Neural cell (in vitro differentiated cells): ENCODE results near the gene OCRL. TPM values are rescaled to one million over a fixed set of nuclear protein-coding genes. Genes with fewer than 3 reads are reported as not detected.

Source experiments
- H2AFZ ChIP-seq: fragments of 200-600, 300-800 bp; sonication (generic), shearing (Covaris generic); 2 replicates; pipeline ENCODE4 v1.6.0; 2014; ENCODE audit warnings: low read depth, mild to moderate bottlenecking, antibody characterized with exemption, low read length, moderate library complexity
- H3F3A ChIP-seq: fragments of 200-600 bp; shearing (Covaris generic); 2 replicates; pipeline ENCODE4 v1.6.1; 2016; ENCODE audit warnings: mild to moderate bottlenecking, moderate library complexity, mixed read lengths, antibody characterized with exemption, low read length; ENCODE audit not compliant: insufficient read depth, poor library complexity, severe bottlenecking
- H3K27ac ChIP-seq: fragments of 200-600, 300-800 bp; sonication (generic), shearing (Covaris generic); 2 replicates; pipeline ENCODE4 v1.5.1; 2014; ENCODE audit warnings: mild to moderate bottlenecking, low read length, moderate library complexity
- H3K27me3 ChIP-seq: fragments of 300-800, 200-600 bp; sonication (generic), shearing (Covaris generic); 2 replicates; pipeline ENCODE4 v1.6.0; 2014; ENCODE audit warnings: mild to moderate bottlenecking, low read depth, low read length, moderate library complexity; ENCODE audit not compliant: insufficient read depth
- H3K36me3 ChIP-seq: fragments of 300-800, 200-600 bp; sonication (generic), shearing (Covaris generic); 2 replicates; pipeline ENCODE4 v1.5.1; 2014; ENCODE audit warnings: mild to moderate bottlenecking, antibody characterized with exemption, low read length, moderate library complexity; ENCODE audit not compliant: insufficient read depth
- H3K4me2 ChIP-seq: fragments of 300-800, 200-600 bp; sonication (generic), shearing (Covaris generic); 2 replicates; pipeline ENCODE4 v1.6.0; 2014; ENCODE audit warnings: mild to moderate bottlenecking, low read length
- H3K4me3 ChIP-seq: fragments of 300-800, 200-600 bp; sonication (generic), shearing (Covaris generic); 2 replicates; pipeline ENCODE4 v1.5.1; 2014; ENCODE audit warnings: mild to moderate bottlenecking, low read length, moderate library complexity
- H3K79me2 ChIP-seq: fragments of 200-600 bp; shearing (Covaris generic); replicated peaks from 2 replicates; pipeline ENCODE4 v1.6.0; 2014; ENCODE audit warnings: mild to moderate bottlenecking, low read length, moderate library complexity; ENCODE audit not compliant: insufficient read depth
- H3K9ac ChIP-seq: fragments of 300-800, 200-600 bp; sonication (generic), shearing (Covaris generic); 2 replicates; pipeline ENCODE4 v1.6.1; 2016; ENCODE audit warnings: mild to moderate bottlenecking, low read length, mixed read lengths
- H3K9me2 ChIP-seq: fragments of 200-600 bp; shearing (Covaris generic); 2 replicates; pipeline ENCODE4 v1.6.1; 2016; ENCODE audit warnings: mild to moderate bottlenecking, low read length, mixed read lengths; ENCODE audit not compliant: insufficient read depth
- H3K9me3 ChIP-seq: fragments of 200-600, 300-800 bp; sonication (generic), shearing (Covaris generic); 2 replicates; pipeline ENCODE4 v1.6.1; 2016; ENCODE audit warnings: mild to moderate bottlenecking, mixed run types, low read length, moderate library complexity, mixed read lengths
- H4K20me1 ChIP-seq: fragments of 200-600 bp; shearing (Covaris generic); 2 replicates; pipeline ENCODE4 v1.6.1; 2016; ENCODE audit warnings: mild to moderate bottlenecking, mixed run types; ENCODE audit not compliant: insufficient read depth
- EP300 ChIP-seq: fragments of 450-650 bp; conservative IDR thresholded peaks from 2 replicates; pipeline ENCODE4 v1.6.1; 2014; ENCODE audit warnings: antibody characterized with exemption, mild to moderate bottlenecking, moderate library complexity; ENCODE audit not compliant: poor library complexity, severe bottlenecking
- EZH2 ChIP-seq: fragments of 200-600, 300-800 bp; shearing (Covaris generic), sonication (generic); IDR thresholded peaks from 2 replicates; pipeline ENCODE4 v1.6.1; 2014; ENCODE audit warnings: antibody characterized with exemption, low read length, borderline replicate concordance, mild to moderate bottlenecking; ENCODE audit not compliant: insufficient read depth, poor library complexity, severe bottlenecking
- MXI1 ChIP-seq: fragments of 450-650 bp; conservative IDR thresholded peaks from 2 replicates; pipeline ENCODE4 v1.6.1; 2014; ENCODE audit warnings: antibody characterized with exemption, mild to moderate bottlenecking; ENCODE audit not compliant: poor library complexity, severe bottlenecking
- POLR2AphosphoS5 ChIP-seq: IDR thresholded peaks from 2 replicates; pipeline ENCODE4 v1.6.1; 2012
- RAD21 ChIP-seq: fragments of 450-650 bp; conservative IDR thresholded peaks from 2 replicates; pipeline ENCODE4 v1.6.1; 2014; ENCODE audit warnings: antibody characterized with exemption, mild to moderate bottlenecking, moderate library complexity
- SMC3 ChIP-seq: fragments of 450-650 bp; conservative IDR thresholded peaks from 2 replicates; pipeline ENCODE4 v1.6.1; 2014; ENCODE audit warnings: antibody characterized with exemption, mild to moderate bottlenecking, moderate library complexity; ENCODE audit not compliant: poor library complexity
- TAF1 ChIP-seq: IDR thresholded peaks from 2 replicates; pipeline ENCODE4 v1.6.1; 2012; ENCODE audit warnings: low read depth
- polyA plus RNA-seq: library from polyadenylated mRNA; depleted of rRNA; stranded (reverse); fragments of >200 nt; gene quantifications from 2 replicates; pipeline ENCODE4 v1.2.3, GENCODE V29; 2014
- TF ChIP-seq, protein P1 (sequence below): fragments of 450-650 bp; IDR thresholded peaks from 2 replicates; pipeline ENCODE4 v1.5.1; 2014; ENCODE audit warnings: antibody characterized with exemption, mild to moderate bottlenecking, moderate library complexity; ENCODE audit not compliant: poor library complexity, severe bottlenecking
- TF ChIP-seq, protein P2 (sequence below): IDR thresholded peaks from 2 replicates; pipeline ENCODE4 v1.6.1; 2012; ENCODE audit warnings: borderline replicate concordance

Gene OCRL
- polyA plus RNA-seq, 1 donor from 2014 or later, result 27.9 TPM

DNA sequence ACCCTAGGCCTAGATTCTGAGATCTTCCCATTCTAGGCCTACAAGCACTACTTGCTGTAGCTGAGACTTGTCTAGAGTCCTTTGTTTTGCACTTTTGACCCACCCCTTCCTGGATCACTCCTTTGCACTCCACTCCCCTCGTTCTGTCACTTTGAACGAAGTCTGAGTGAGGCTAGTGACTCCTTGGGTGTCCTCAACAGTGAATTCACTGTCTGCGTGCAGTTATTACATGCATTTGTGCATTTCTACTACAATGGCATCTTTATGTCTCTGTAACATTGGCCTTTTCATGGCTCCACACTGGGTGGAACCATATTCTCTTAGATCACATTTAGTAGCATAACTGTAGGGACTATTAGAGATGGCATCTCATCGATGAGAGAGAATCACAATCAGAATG is 50.5 kb downstream of the OCRL start:
- no peak overlapping the region for H3K4me3 ChIP-seq
- no peaks in the 10 kb centered on the region for H3K27me3 ChIP-seq
- no peaks in the 10 kb centered on the region for H3K79me2 ChIP-seq
- H3F3A ChIP-seq, result no peaks in the 10 kb centered on the region
- H3K9me2 ChIP-seq, result no peaks in the 10 kb centered on the region
- no peaks in the 10 kb centered on the region for H3K36me3 ChIP-seq
- no peaks in the 10 kb centered on the region for H3K9me3 ChIP-seq
- no peak overlapping the region for H2AFZ ChIP-seq
- no peak overlapping the region for H3K27ac ChIP-seq
- H3K9ac ChIP-seq, result no peak overlapping the region
- TF ChIP-seq SMC3, result no peak
- no peak for TF ChIP-seq RAD21
- TF ChIP-seq EZH2, result no peak
- TF ChIP-seq TAF1, result no peak
- no peaks in the 10 kb centered on the region for H4K20me1 ChIP-seq
- H3K4me2 ChIP-seq, result no peak overlapping the region

DNA sequence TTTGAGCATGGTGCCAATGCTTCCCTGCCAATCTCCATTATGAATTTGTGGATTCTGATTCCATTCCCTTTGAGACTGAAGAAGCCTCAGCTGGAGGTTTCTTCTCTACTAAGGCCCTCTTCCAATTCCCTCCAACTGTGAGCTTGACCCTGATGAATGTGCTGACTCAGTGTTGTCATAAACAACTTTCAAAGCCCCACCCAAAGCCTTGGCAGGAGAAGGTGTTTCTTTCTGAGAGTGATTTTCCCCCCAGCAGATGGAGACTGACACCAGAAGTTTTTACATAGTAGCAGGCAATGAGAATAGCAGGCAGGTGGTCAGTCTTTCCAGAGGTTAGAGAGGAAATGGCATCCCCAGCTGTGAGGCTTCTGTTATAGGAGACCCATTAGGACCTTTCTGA is 53.1 kb downstream of the OCRL start:
- Histone ChIP-seq H3K9me3 (no peaks in the 10 kb centered on the region), H3K4me2 (no peak overlapping the region), H4K20me1 (no peaks in the 10 kb centered on the region), H3K27ac (no peak overlapping the region), H3K36me3 (no peaks in the 10 kb centered on the region), H3K9ac (no peak overlapping the region), H3K79me2 (no peaks in the 10 kb centered on the region), H3F3A (no peaks in the 10 kb centered on the region), H3K27me3 (no peaks in the 10 kb centered on the region), H2AFZ (no peak overlapping the region), H3K4me3 (no peak overlapping the region), H3K9me2 (no peaks in the 10 kb centered on the region)
- TF ChIP-seq POLR2AphosphoS5 (no peak), EP300 (no peak), SMC3 (no peak), MXI1 (no peak), RAD21 (no peak), TAF1 (no peak), EZH2 (no peak)
- TF ChIP-seq, protein P1, sequence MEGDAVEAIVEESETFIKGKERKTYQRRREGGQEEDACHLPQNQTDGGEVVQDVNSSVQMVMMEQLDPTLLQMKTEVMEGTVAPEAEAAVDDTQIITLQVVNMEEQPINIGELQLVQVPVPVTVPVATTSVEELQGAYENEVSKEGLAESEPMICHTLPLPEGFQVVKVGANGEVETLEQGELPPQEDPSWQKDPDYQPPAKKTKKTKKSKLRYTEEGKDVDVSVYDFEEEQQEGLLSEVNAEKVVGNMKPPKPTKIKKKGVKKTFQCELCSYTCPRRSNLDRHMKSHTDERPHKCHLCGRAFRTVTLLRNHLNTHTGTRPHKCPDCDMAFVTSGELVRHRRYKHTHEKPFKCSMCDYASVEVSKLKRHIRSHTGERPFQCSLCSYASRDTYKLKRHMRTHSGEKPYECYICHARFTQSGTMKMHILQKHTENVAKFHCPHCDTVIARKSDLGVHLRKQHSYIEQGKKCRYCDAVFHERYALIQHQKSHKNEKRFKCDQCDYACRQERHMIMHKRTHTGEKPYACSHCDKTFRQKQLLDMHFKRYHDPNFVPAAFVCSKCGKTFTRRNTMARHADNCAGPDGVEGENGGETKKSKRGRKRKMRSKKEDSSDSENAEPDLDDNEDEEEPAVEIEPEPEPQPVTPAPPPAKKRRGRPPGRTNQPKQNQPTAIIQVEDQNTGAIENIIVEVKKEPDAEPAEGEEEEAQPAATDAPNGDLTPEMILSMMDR, result no peak
- TF ChIP-seq, protein P2, sequence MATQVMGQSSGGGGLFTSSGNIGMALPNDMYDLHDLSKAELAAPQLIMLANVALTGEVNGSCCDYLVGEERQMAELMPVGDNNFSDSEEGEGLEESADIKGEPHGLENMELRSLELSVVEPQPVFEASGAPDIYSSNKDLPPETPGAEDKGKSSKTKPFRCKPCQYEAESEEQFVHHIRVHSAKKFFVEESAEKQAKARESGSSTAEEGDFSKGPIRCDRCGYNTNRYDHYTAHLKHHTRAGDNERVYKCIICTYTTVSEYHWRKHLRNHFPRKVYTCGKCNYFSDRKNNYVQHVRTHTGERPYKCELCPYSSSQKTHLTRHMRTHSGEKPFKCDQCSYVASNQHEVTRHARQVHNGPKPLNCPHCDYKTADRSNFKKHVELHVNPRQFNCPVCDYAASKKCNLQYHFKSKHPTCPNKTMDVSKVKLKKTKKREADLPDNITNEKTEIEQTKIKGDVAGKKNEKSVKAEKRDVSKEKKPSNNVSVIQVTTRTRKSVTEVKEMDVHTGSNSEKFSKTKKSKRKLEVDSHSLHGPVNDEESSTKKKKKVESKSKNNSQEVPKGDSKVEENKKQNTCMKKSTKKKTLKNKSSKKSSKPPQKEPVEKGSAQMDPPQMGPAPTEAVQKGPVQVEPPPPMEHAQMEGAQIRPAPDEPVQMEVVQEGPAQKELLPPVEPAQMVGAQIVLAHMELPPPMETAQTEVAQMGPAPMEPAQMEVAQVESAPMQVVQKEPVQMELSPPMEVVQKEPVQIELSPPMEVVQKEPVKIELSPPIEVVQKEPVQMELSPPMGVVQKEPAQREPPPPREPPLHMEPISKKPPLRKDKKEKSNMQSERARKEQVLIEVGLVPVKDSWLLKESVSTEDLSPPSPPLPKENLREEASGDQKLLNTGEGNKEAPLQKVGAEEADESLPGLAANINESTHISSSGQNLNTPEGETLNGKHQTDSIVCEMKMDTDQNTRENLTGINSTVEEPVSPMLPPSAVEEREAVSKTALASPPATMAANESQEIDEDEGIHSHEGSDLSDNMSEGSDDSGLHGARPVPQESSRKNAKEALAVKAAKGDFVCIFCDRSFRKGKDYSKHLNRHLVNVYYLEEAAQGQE, result no peak

DNA sequence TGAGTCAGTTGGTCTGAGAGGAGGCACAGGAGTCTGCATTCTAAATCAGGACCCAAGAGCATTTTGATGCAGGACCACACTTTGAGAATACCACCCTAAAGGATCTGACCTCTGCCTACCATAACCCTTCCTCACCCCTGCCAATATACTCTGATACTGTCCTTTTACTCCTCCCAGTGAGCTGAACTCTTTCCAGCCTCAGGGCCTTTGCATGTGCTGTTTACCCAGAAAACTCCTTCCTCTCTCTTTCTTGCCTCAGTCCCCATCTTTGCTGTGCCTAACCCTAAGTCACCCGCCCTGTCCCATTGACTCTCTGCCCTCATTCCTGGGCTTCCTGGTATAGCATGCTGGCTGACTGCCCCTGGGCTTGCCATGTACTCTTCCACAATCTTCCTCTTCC is 54.7 kb downstream of the OCRL start:
- Histone ChIP-seq H3K79me2 (no peaks in the 10 kb centered on the region), H3K9ac (no peak overlapping the region), H2AFZ (no peak overlapping the region), H3F3A (no peaks in the 10 kb centered on the region), H3K9me2 (no peaks in the 10 kb centered on the region), H3K27me3 (no peaks in the 10 kb centered on the region), H3K4me2 (no peak overlapping the region), H3K9me3 (no peaks in the 10 kb centered on the region), H3K27ac (no peak overlapping the region), H3K4me3 (no peak overlapping the region), H3K36me3 (no peaks in the 10 kb centered on the region), H4K20me1 (no peaks in the 10 kb centered on the region)
- TF ChIP-seq EZH2 (no peak), TAF1 (no peak), SMC3 (no peak), RAD21 (no peak), MXI1 (no peak), POLR2AphosphoS5 (no peak), EP300 (no peak)
- TF ChIP-seq, protein P1, result no peak
- TF ChIP-seq, protein P2, result no peak
